ENCODE data around the gene EIF2B2. TPM values are rescaled to one million over a fixed set of nuclear protein-coding genes. Genes with fewer than 3 reads are reported as not detected.

The EIF2B2 gene
- polyA plus RNA-seq, 2 donors = 13.3 to 42.9 TPM

GRCh38 chr14:74960736-74961135 lies 42.0 kb upstream of the EIF2B2 start:
- no peak overlapping the region for H3K4me3 ChIP-seq (ENCODE audit: low read depth in 1 of 2, low read length in 2 of 2)
- H3K4me1 ChIP-seq (ENCODE audit: control insufficient read depth in 2 of 2, insufficient read depth in 2 of 2, low read length in 1 of 2) = peaks cover 0 to 5% of the 10 kb centered on the region in 2 donors
- no peaks in the 10 kb centered on the region for H3K9me3 ChIP-seq (ENCODE audit: control insufficient read depth in 2 of 2, insufficient read depth in 1 of 2, low read depth in 1 of 2, low read length in 1 of 2)
- H3K27ac ChIP-seq (ENCODE audit: low read depth in 2 of 2, low read length in 1 of 2) = no peak overlapping the region
- H3K36me3 ChIP-seq (ENCODE audit: control insufficient read depth in 2 of 2, insufficient read depth in 2 of 2, low read length in 1 of 2) = no peaks in the 10 kb centered on the region
- no peaks in the 10 kb centered on the region for H3K27me3 ChIP-seq (ENCODE audit: control insufficient read depth in 1 of 2, insufficient read depth in 2 of 2, low read length in 2 of 2)
- 65 to 77% methylated on average over 4 of the region's 4 CpGs for WGBS, 2 donors

GRCh38 chr14:74961238-74961911 lies 41.3 kb upstream of the EIF2B2 start:
- H3K9me3 ChIP-seq (ENCODE audit: control insufficient read depth in 2 of 2, insufficient read depth in 1 of 2, low read depth in 1 of 2, low read length in 1 of 2) = no peaks in the 10 kb centered on the region
- H3K36me3 ChIP-seq (ENCODE audit: control insufficient read depth in 2 of 2, insufficient read depth in 2 of 2, low read length in 1 of 2) = no peaks in the 10 kb centered on the region
- no peak overlapping the region for H3K27ac ChIP-seq (ENCODE audit: low read depth in 2 of 2, low read length in 1 of 2)
- no peak overlapping the region for H3K4me3 ChIP-seq (ENCODE audit: low read depth in 1 of 2, low read length in 2 of 2)
- peaks cover 0 to 4% of the 10 kb centered on the region in 2 donors for H3K4me1 ChIP-seq (ENCODE audit: control insufficient read depth in 2 of 2, insufficient read depth in 2 of 2, low read length in 1 of 2)
- WGBS, 2 donors = 79 to 86% methylated on average over 5 of the region's 5 CpGs
- no peaks in the 10 kb centered on the region for H3K27me3 ChIP-seq (ENCODE audit: control insufficient read depth in 1 of 2, insufficient read depth in 2 of 2, low read length in 2 of 2)

DNA sequence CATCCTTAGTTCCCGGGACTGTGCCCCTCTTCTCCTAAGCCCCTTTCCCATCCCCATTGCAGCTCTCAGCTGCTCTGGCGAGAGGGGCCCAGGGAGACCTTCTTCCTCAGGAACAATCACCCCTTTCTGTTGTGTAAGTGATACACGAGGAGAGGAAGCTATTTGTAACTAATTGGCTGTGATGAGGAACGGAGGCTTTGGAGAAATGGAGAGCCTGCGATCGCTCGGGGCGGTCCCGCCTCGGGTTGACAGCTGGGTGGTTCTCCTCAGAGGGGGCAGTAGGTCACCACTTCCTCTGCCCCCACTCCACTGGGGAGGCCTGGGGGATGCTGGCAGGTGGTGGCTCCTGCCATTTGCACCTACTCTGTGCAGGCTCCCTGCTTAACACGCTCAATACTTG lies 40.7 kb upstream of the EIF2B2 start:
- H3K36me3 ChIP-seq (ENCODE audit: control insufficient read depth in 2 of 2, insufficient read depth in 2 of 2, low read length in 1 of 2) = no peaks in the 10 kb centered on the region
- H3K4me3 ChIP-seq (ENCODE audit: low read depth in 1 of 2, low read length in 2 of 2) = no peak overlapping the region
- WGBS, 2 donors = 80 to 86% methylated on average over 11 of the region's 11 CpGs
- H3K27me3 ChIP-seq (ENCODE audit: control insufficient read depth in 1 of 2, insufficient read depth in 2 of 2, low read length in 2 of 2) = no peaks in the 10 kb centered on the region
- H3K9me3 ChIP-seq (ENCODE audit: control insufficient read depth in 2 of 2, insufficient read depth in 1 of 2, low read depth in 1 of 2, low read length in 1 of 2) = no peaks in the 10 kb centered on the region
- no peak overlapping the region for H3K27ac ChIP-seq (ENCODE audit: low read depth in 2 of 2, low read length in 1 of 2)
- H3K4me1 ChIP-seq (ENCODE audit: control insufficient read depth in 2 of 2, insufficient read depth in 2 of 2, low read length in 1 of 2) = peaks cover 0 to 4% of the 10 kb centered on the region in 2 donors

DNA sequence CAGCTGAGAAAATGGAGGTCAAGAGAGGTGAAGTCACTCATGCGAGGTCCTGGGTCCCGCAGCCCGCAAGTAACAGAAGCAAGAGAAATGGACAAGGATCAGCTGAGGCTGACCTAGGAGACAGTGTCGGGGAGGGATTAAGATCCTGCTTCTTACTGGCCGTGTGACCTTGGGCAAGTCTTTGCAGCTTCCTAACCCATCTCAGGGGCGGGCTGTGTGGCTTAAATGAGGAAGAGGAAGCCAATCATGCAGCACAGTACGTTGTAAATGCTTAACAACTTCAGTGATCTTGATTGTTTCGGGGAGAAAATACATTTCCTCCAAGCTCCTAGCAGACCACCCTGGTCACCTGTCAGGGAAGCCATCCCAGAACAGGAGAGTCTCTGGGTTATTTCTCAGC lies 40.2 kb upstream of the EIF2B2 start:
- Histone ChIP-seq H3K4me1 (ENCODE audit: control insufficient read depth in 2 of 2, insufficient read depth in 2 of 2, low read length in 1 of 2) (peaks cover 0 to 4% of the 10 kb centered on the region in 2 donors), H3K27ac (ENCODE audit: low read depth in 2 of 2, low read length in 1 of 2) (no peak overlapping the region), H3K4me3 (ENCODE audit: low read depth in 1 of 2, low read length in 2 of 2) (no peak overlapping the region), H3K9me3 (ENCODE audit: control insufficient read depth in 2 of 2, insufficient read depth in 1 of 2, low read depth in 1 of 2, low read length in 1 of 2) (no peaks in the 10 kb centered on the region), H3K36me3 (ENCODE audit: control insufficient read depth in 2 of 2, insufficient read depth in 2 of 2, low read length in 1 of 2) (no peaks in the 10 kb centered on the region), H3K27me3 (ENCODE audit: control insufficient read depth in 1 of 2, insufficient read depth in 2 of 2, low read length in 2 of 2) (no peaks in the 10 kb centered on the region)
- WGBS, 2 donors = 73 to 75% methylated on average over 8 of the region's 8 CpGs

DNA sequence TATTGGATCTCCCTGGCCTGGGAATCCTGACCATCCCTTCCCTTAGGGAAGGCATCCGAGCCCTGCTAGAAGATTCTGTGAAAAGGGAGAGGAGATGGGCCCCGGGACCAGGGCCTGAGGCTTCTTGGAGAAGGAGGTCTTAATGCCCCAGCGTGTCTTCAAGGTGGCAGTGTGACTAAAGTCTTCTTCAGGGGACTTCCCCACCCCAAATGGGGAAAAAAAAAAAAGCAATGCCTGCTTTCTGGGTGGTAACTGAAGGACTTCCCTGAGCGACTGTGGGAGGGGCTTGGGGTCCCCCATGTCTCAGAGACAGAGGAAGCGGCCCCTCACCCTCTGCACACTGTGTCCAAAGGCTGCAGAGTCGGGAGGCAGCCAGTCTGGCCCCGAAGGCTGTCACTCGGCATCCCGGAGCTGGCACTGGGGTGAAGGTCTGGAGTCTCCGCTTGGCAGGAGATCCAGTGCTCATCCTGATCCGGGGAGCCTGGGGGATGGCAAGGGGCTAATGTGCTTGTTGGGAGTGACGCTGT lies 39.5 kb upstream of the EIF2B2 start:
- Histone ChIP-seq H3K36me3 (ENCODE audit: control insufficient read depth in 2 of 2, insufficient read depth in 2 of 2, low read length in 1 of 2) (no peaks in the 10 kb centered on the region), H3K27me3 (ENCODE audit: control insufficient read depth in 1 of 2, insufficient read depth in 2 of 2, low read length in 2 of 2) (no peaks in the 10 kb centered on the region), H3K9me3 (ENCODE audit: control insufficient read depth in 2 of 2, insufficient read depth in 1 of 2, low read depth in 1 of 2, low read length in 1 of 2) (no peaks in the 10 kb centered on the region), H3K4me1 (ENCODE audit: control insufficient read depth in 2 of 2, insufficient read depth in 2 of 2, low read length in 1 of 2) (peaks cover 0 to 4% of the 10 kb centered on the region in 2 donors), H3K4me3 (ENCODE audit: low read depth in 1 of 2, low read length in 2 of 2) (no peak overlapping the region), H3K27ac (ENCODE audit: low read depth in 2 of 2, low read length in 1 of 2) (no peak overlapping the region)
- WGBS, 2 donors = 63 to 75% methylated on average over 12 of the region's 12 CpGs

- H3K36me3 ChIP-seq (ENCODE audit: control insufficient read depth in 2 of 2, insufficient read depth in 2 of 2, low read length in 1 of 2) = no peaks in the 10 kb centered on the region
- H3K9me3 ChIP-seq (ENCODE audit: control insufficient read depth in 2 of 2, insufficient read depth in 1 of 2, low read depth in 1 of 2, low read length in 1 of 2) = no peaks in the 10 kb centered on the region
- H3K4me1 ChIP-seq (ENCODE audit: control insufficient read depth in 2 of 2, insufficient read depth in 2 of 2, low read length in 1 of 2) = peaks cover 0 to 4% of the 10 kb centered on the region in 2 donors
- WGBS, 2 donors = 39 to 50% methylated on average over 9 of the region's 9 CpGs
- no peak overlapping the region for H3K4me3 ChIP-seq (ENCODE audit: low read depth in 1 of 2, low read length in 2 of 2)
- H3K27me3 ChIP-seq (ENCODE audit: control insufficient read depth in 1 of 2, insufficient read depth in 2 of 2, low read length in 2 of 2) = no peaks in the 10 kb centered on the region
- no peak overlapping the region for H3K27ac ChIP-seq (ENCODE audit: low read depth in 2 of 2, low read length in 1 of 2)
These were observed 38.9 kb upstream of the EIF2B2 start for GRCh38 chr14:74963705-74964271.

DNA sequence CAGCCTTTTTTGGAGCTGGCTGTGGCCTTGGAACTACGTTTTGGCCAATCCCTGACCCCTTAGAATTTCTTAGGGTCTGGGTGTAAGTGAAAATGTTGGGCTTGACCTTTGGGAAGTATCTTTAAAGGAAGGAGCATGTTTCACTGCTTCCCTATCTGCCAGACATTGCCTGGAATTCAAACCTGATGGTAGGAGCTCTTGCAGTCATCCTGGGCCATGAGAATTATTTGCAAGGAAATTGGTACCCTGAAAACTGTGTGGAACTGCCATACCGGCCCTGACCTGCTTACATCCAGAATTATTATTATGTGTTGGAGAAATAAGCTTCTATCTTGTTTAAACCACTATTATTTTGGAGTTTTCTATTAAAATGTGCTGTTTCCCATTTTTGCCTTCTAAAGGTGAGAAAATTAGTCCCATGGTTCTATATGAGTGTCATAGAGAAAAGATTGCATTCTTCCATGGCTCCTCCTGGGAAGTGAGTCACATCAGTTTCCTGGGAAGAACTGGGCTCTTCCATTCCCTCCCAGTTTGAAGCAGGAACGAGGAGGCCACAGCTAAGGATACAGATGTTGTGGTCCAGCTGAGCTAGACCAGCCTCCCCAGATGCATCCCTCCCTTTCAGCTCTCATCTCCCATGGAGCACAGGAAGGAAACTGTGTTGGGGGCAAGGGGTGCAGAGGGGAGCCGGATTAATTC lies 37.8 kb upstream of the EIF2B2 start:
- no peaks in the 10 kb centered on the region for H3K9me3 ChIP-seq (ENCODE audit: control insufficient read depth in 2 of 2, insufficient read depth in 1 of 2, low read depth in 1 of 2, low read length in 1 of 2)
- no peaks in the 10 kb centered on the region for H3K27me3 ChIP-seq (ENCODE audit: control insufficient read depth in 1 of 2, insufficient read depth in 2 of 2, low read length in 2 of 2)
- H3K36me3 ChIP-seq (ENCODE audit: control insufficient read depth in 2 of 2, insufficient read depth in 2 of 2, low read length in 1 of 2) = no peaks in the 10 kb centered on the region
- 53 to 67% methylated on average over 4 of the region's 4 CpGs for WGBS, 2 donors
- no peak overlapping the region for H3K27ac ChIP-seq (ENCODE audit: low read depth in 2 of 2, low read length in 1 of 2)
- H3K4me1 ChIP-seq (ENCODE audit: control insufficient read depth in 2 of 2, insufficient read depth in 2 of 2, low read length in 1 of 2) = peaks cover 0 to 4% of the 10 kb centered on the region in 2 donors
- no peak overlapping the region for H3K4me3 ChIP-seq (ENCODE audit: low read depth in 1 of 2, low read length in 2 of 2)

- H3K36me3 ChIP-seq (ENCODE audit: control insufficient read depth in 2 of 2, insufficient read depth in 2 of 2, low read length in 1 of 2) = no peaks in the 10 kb centered on the region
- no peak overlapping the region for H3K27ac ChIP-seq (ENCODE audit: low read depth in 2 of 2, low read length in 1 of 2)
- H3K27me3 ChIP-seq (ENCODE audit: control insufficient read depth in 1 of 2, insufficient read depth in 2 of 2, low read length in 2 of 2) = no peaks in the 10 kb centered on the region
- 48 to 64% methylated on average over 5 of the region's 5 CpGs for WGBS, 2 donors
- H3K9me3 ChIP-seq (ENCODE audit: control insufficient read depth in 2 of 2, insufficient read depth in 1 of 2, low read depth in 1 of 2, low read length in 1 of 2) = no peaks in the 10 kb centered on the region
- H3K4me1 ChIP-seq (ENCODE audit: control insufficient read depth in 2 of 2, insufficient read depth in 2 of 2, low read length in 1 of 2) = peaks cover 0 to 4% of the 10 kb centered on the region in 2 donors
- H3K4me3 ChIP-seq (ENCODE audit: low read depth in 1 of 2, low read length in 2 of 2) = no peak overlapping the region
These were observed 37.1 kb upstream of the EIF2B2 start for GRCh38 chr14:74965486-74966153.

- Histone ChIP-seq H3K27ac (ENCODE audit: low read depth in 2 of 2, low read length in 1 of 2) (no peak overlapping the region), H3K36me3 (ENCODE audit: control insufficient read depth in 2 of 2, insufficient read depth in 2 of 2, low read length in 1 of 2) (no peaks in the 10 kb centered on the region), H3K4me3 (ENCODE audit: low read depth in 1 of 2, low read length in 2 of 2) (no peak overlapping the region), H3K9me3 (ENCODE audit: control insufficient read depth in 2 of 2, insufficient read depth in 1 of 2, low read depth in 1 of 2, low read length in 1 of 2) (no peaks in the 10 kb centered on the region), H3K27me3 (ENCODE audit: control insufficient read depth in 1 of 2, insufficient read depth in 2 of 2, low read length in 2 of 2) (no peaks in the 10 kb centered on the region), H3K4me1 (ENCODE audit: control insufficient read depth in 2 of 2, insufficient read depth in 2 of 2, low read length in 1 of 2) (peaks cover 0 to 5% of the 10 kb centered on the region in 2 donors)
- WGBS, 2 donors = 35 to 45% methylated on average over 1 of the region's 1 CpG
These were observed 33.9 kb upstream of the EIF2B2 start for GRCh38 chr14:74968811-74969210.

All from esophagus (tissue), 2 donors.